HAP-1 (cell line): ENCODE results near the gene TRAF4.

ENCODE experiments used
- DNase-seq, 2 experiments: peaks; one replicate each; pipeline ENCODE4 v3.0.0-alpha.2; 2016 to 2020; ENCODE audit warnings: low spot score in 2 of 2
- H3K27me3 ChIP-seq: fragments of 250-450 bp; sonication (Bioruptor Pico); 2 replicates; pipeline ENCODE4 v1.5.1; 2020; ENCODE audit warnings: low read depth, mild to moderate bottlenecking, moderate library complexity
- H3K36me3 ChIP-seq: fragments of 250-450 bp; sonication (Bioruptor Pico); replicated peaks from 2 replicates; pipeline ENCODE4 v1.5.1; 2020; ENCODE audit warnings: mild to moderate bottlenecking
- H3K4me1 ChIP-seq: fragments of 250-450 bp; sonication (Bioruptor Pico); 2 replicates; pipeline ENCODE4 v1.5.1; 2020; ENCODE audit warnings: mild to moderate bottlenecking
- H3K4me3 ChIP-seq: fragments of 250-450 bp; sonication (Bioruptor Pico); 2 replicates; pipeline ENCODE4 v1.5.1; 2020; ENCODE audit warnings: mild to moderate bottlenecking, moderate library complexity
- H3K9me3 ChIP-seq: fragments of 250-450 bp; sonication (Bioruptor Pico); 2 replicates; pipeline ENCODE4 v1.5.1; 2020; ENCODE audit warnings: mild to moderate bottlenecking, moderate library complexity
- in situ Hi-C: fragments of 300-500 bp; cut with MboI; formaldehyde crosslinking; loops from 3 replicates; pipeline ENCODE4 v1.14.3; 2020; ENCODE audit warnings: low sequenced_read_pairs, inconsistent platforms, mixed read lengths

TRAF4 gene

GRCh38 chr17:28744972-28745785, 1.4 kb downstream of the TRAF4 start:
- in situ Hi-C loops, result no loop called here
- Histone ChIP-seq H3K9me3 (no peaks in the 10 kb centered on the region), H3K4me3 (peak overlapping the region; percentile 88), H3K27me3 (no peaks in the 10 kb centered on the region), H3K36me3 (peaks cover 52% of the 10 kb centered on the region), H3K4me1 (peaks cover 18% of the 10 kb centered on the region)
- DNase-seq, result peak; percentile 74 to 86

- in situ Hi-C loops, result no loop called here
- Histone ChIP-seq H3K9me3 (no peaks in the 10 kb centered on the region), H3K4me1 (peaks cover 18% of the 10 kb centered on the region), H3K4me3 (peak overlapping the region; percentile 88), H3K27me3 (no peaks in the 10 kb centered on the region), H3K36me3 (peaks cover 60% of the 10 kb centered on the region)
- no peak for DNase-seq
These were observed 2.1 kb downstream of the TRAF4 start for GRCh38 chr17:28745786-28746411.

- peaks cover 67% of the 10 kb centered on the region for H3K36me3 ChIP-seq
- H3K27me3 ChIP-seq, result no peaks in the 10 kb centered on the region
- in situ Hi-C loops, result no loop called here
- no peak overlapping the region for H3K4me3 ChIP-seq
- DNase-seq, result no peak
- H3K4me1 ChIP-seq, result peaks cover 18% of the 10 kb centered on the region
- no peaks in the 10 kb centered on the region for H3K9me3 ChIP-seq
These were observed 2.8 kb downstream of the TRAF4 start for GRCh38 chr17:28746611-28747050.

GRCh38 chr17:28747051-28747691, 3.4 kb downstream of the TRAF4 start:
- Histone ChIP-seq H3K27me3 (no peaks in the 10 kb centered on the region), H3K4me3 (no peak overlapping the region), H3K4me1 (peaks cover 18% of the 10 kb centered on the region), H3K36me3 (peaks cover 69% of the 10 kb centered on the region), H3K9me3 (no peaks in the 10 kb centered on the region)
- DNase-seq, result no peak
- in situ Hi-C loops, result no loop called here

GRCh38 chr17:28747801-28748750, 4.3 kb downstream of the TRAF4 start:
- H3K9me3 ChIP-seq, result no peaks in the 10 kb centered on the region
- no peak overlapping the region for H3K4me3 ChIP-seq
- H3K36me3 ChIP-seq, result peaks cover 73% of the 10 kb centered on the region
- no peak for DNase-seq
- peaks cover 15% of the 10 kb centered on the region for H3K4me1 ChIP-seq
- no peaks in the 10 kb centered on the region for H3K27me3 ChIP-seq
- in situ Hi-C loops, result no loop called here

GRCh38 chr17:28748852-28749515, 5.2 kb downstream of the TRAF4 start:
- no peaks in the 10 kb centered on the region for H3K9me3 ChIP-seq
- in situ Hi-C loops, result no loop called here
- peaks cover 9% of the 10 kb centered on the region; the same call in 1 of the 2 replicates for H3K4me1 ChIP-seq
- no peak overlapping the region for H3K4me3 ChIP-seq
- no peaks in the 10 kb centered on the region for H3K27me3 ChIP-seq
- DNase-seq, result no peak
- peaks cover 73% of the 10 kb centered on the region for H3K36me3 ChIP-seq

GRCh38 chr17:28749516-28750177, 5.8 kb downstream of the TRAF4 start:
- peaks cover 9% of the 10 kb centered on the region; the same call in 1 of the 2 replicates for H3K4me1 ChIP-seq
- no peak overlapping the region for H3K4me3 ChIP-seq
- in situ Hi-C loops, result loop anchor here (10.0 kb wide), 1 partner anchor 135 kb away; no protein-coding TSS in a partner anchor
- no peaks in the 10 kb centered on the region for H3K9me3 ChIP-seq
- peaks cover 70% of the 10 kb centered on the region for H3K36me3 ChIP-seq
- no peak for DNase-seq
- H3K27me3 ChIP-seq, result no peaks in the 10 kb centered on the region

- Histone ChIP-seq H3K27me3 (no peaks in the 10 kb centered on the region), H3K9me3 (no peaks in the 10 kb centered on the region), H3K36me3 (peaks cover 65% of the 10 kb centered on the region), H3K4me3 (no peak overlapping the region), H3K4me1 (peaks cover 7% of the 10 kb centered on the region; the same call in 1 of the 2 replicates)
- peak; percentile 88 to 96 for DNase-seq
- in situ Hi-C loops, result loop anchor here (10.0 kb wide), 1 partner anchor 134 kb away; no protein-coding TSS in a partner anchor
These were observed 6.6 kb downstream of the TRAF4 start for GRCh38 chr17:28750178-28751047.

- in situ Hi-C loops, result loop anchor here (10.0 kb wide), 1 partner anchor 133 kb away; no protein-coding TSS in a partner anchor
- no peaks in the 10 kb centered on the region for H3K4me1 ChIP-seq
- no peak overlapping the region for H3K4me3 ChIP-seq
- peaks cover 54% of the 10 kb centered on the region for H3K36me3 ChIP-seq
- H3K27me3 ChIP-seq, result no peaks in the 10 kb centered on the region
- no peaks in the 10 kb centered on the region for H3K9me3 ChIP-seq
- DNase-seq, result no peak
These were observed 8.0 kb downstream of the TRAF4 start for GRCh38 chr17:28751600-28752366.

GRCh38 chr17:28755486-28755885, 11.7 kb downstream of the TRAF4 start:
- no peaks in the 10 kb centered on the region for H3K4me1 ChIP-seq
- H3K27me3 ChIP-seq, result no peaks in the 10 kb centered on the region
- peaks cover 37% of the 10 kb centered on the region for H3K36me3 ChIP-seq
- no peak for DNase-seq
- in situ Hi-C loops, result loop anchor here (10.0 kb wide), 1 partner anchor 129 kb away; no protein-coding TSS in a partner anchor
- H3K9me3 ChIP-seq, result no peaks in the 10 kb centered on the region
- H3K4me3 ChIP-seq, result no peak overlapping the region
